Neural cell (in vitro differentiated cells): ENCODE results near the gene NKD1. TPM values are rescaled to one million over a fixed set of nuclear protein-coding genes. Genes with fewer than 3 reads are reported as not detected.

Experiments
- H2AFZ ChIP-seq: fragments of 200-600, 300-800 bp; sonication (generic), shearing (Covaris generic); 2 replicates; pipeline ENCODE4 v1.6.0; 2014; ENCODE audit warnings: low read depth, mild to moderate bottlenecking, antibody characterized with exemption, low read length, moderate library complexity
- H3F3A ChIP-seq: fragments of 200-600 bp; shearing (Covaris generic); 2 replicates; pipeline ENCODE4 v1.6.1; 2016; ENCODE audit warnings: mild to moderate bottlenecking, moderate library complexity, mixed read lengths, antibody characterized with exemption, low read length; ENCODE audit not compliant: insufficient read depth, poor library complexity, severe bottlenecking
- H3K27ac ChIP-seq: fragments of 200-600, 300-800 bp; sonication (generic), shearing (Covaris generic); 2 replicates; pipeline ENCODE4 v1.5.1; 2014; ENCODE audit warnings: mild to moderate bottlenecking, low read length, moderate library complexity
- H3K27me3 ChIP-seq: fragments of 300-800, 200-600 bp; sonication (generic), shearing (Covaris generic); 2 replicates; pipeline ENCODE4 v1.6.0; 2014; ENCODE audit warnings: mild to moderate bottlenecking, low read depth, low read length, moderate library complexity; ENCODE audit not compliant: insufficient read depth
- H3K36me3 ChIP-seq: fragments of 300-800, 200-600 bp; sonication (generic), shearing (Covaris generic); 2 replicates; pipeline ENCODE4 v1.5.1; 2014; ENCODE audit warnings: mild to moderate bottlenecking, antibody characterized with exemption, low read length, moderate library complexity; ENCODE audit not compliant: insufficient read depth
- H3K4me2 ChIP-seq: fragments of 300-800, 200-600 bp; sonication (generic), shearing (Covaris generic); 2 replicates; pipeline ENCODE4 v1.6.0; 2014; ENCODE audit warnings: mild to moderate bottlenecking, low read length
- H3K4me3 ChIP-seq: fragments of 300-800, 200-600 bp; sonication (generic), shearing (Covaris generic); 2 replicates; pipeline ENCODE4 v1.5.1; 2014; ENCODE audit warnings: mild to moderate bottlenecking, low read length, moderate library complexity
- H3K79me2 ChIP-seq: fragments of 200-600 bp; shearing (Covaris generic); replicated peaks from 2 replicates; pipeline ENCODE4 v1.6.0; 2014; ENCODE audit warnings: mild to moderate bottlenecking, low read length, moderate library complexity; ENCODE audit not compliant: insufficient read depth
- H3K9ac ChIP-seq: fragments of 300-800, 200-600 bp; sonication (generic), shearing (Covaris generic); 2 replicates; pipeline ENCODE4 v1.6.1; 2016; ENCODE audit warnings: mild to moderate bottlenecking, low read length, mixed read lengths
- H3K9me2 ChIP-seq: fragments of 200-600 bp; shearing (Covaris generic); 2 replicates; pipeline ENCODE4 v1.6.1; 2016; ENCODE audit warnings: mild to moderate bottlenecking, low read length, mixed read lengths; ENCODE audit not compliant: insufficient read depth
- H3K9me3 ChIP-seq: fragments of 200-600, 300-800 bp; sonication (generic), shearing (Covaris generic); 2 replicates; pipeline ENCODE4 v1.6.1; 2016; ENCODE audit warnings: mild to moderate bottlenecking, mixed run types, low read length, moderate library complexity, mixed read lengths
- H4K20me1 ChIP-seq: fragments of 200-600 bp; shearing (Covaris generic); 2 replicates; pipeline ENCODE4 v1.6.1; 2016; ENCODE audit warnings: mild to moderate bottlenecking, mixed run types; ENCODE audit not compliant: insufficient read depth
- CTCF ChIP-seq: fragments of 450-650 bp; IDR thresholded peaks from 2 replicates; pipeline ENCODE4 v1.5.1; 2014; ENCODE audit warnings: antibody characterized with exemption, mild to moderate bottlenecking, moderate library complexity; ENCODE audit not compliant: poor library complexity, severe bottlenecking
- EP300 ChIP-seq: fragments of 450-650 bp; conservative IDR thresholded peaks from 2 replicates; pipeline ENCODE4 v1.6.1; 2014; ENCODE audit warnings: antibody characterized with exemption, mild to moderate bottlenecking, moderate library complexity; ENCODE audit not compliant: poor library complexity, severe bottlenecking
- EZH2 ChIP-seq: fragments of 200-600, 300-800 bp; shearing (Covaris generic), sonication (generic); IDR thresholded peaks from 2 replicates; pipeline ENCODE4 v1.6.1; 2014; ENCODE audit warnings: antibody characterized with exemption, low read length, borderline replicate concordance, mild to moderate bottlenecking; ENCODE audit not compliant: insufficient read depth, poor library complexity, severe bottlenecking
- MXI1 ChIP-seq: fragments of 450-650 bp; conservative IDR thresholded peaks from 2 replicates; pipeline ENCODE4 v1.6.1; 2014; ENCODE audit warnings: antibody characterized with exemption, mild to moderate bottlenecking; ENCODE audit not compliant: poor library complexity, severe bottlenecking
- POLR2AphosphoS5 ChIP-seq: IDR thresholded peaks from 2 replicates; pipeline ENCODE4 v1.6.1; 2012
- RAD21 ChIP-seq: fragments of 450-650 bp; conservative IDR thresholded peaks from 2 replicates; pipeline ENCODE4 v1.6.1; 2014; ENCODE audit warnings: antibody characterized with exemption, mild to moderate bottlenecking, moderate library complexity
- SMC3 ChIP-seq: fragments of 450-650 bp; conservative IDR thresholded peaks from 2 replicates; pipeline ENCODE4 v1.6.1; 2014; ENCODE audit warnings: antibody characterized with exemption, mild to moderate bottlenecking, moderate library complexity; ENCODE audit not compliant: poor library complexity
- TAF1 ChIP-seq: IDR thresholded peaks from 2 replicates; pipeline ENCODE4 v1.6.1; 2012; ENCODE audit warnings: low read depth
- polyA plus RNA-seq: library from polyadenylated mRNA; depleted of rRNA; stranded (reverse); fragments of >200 nt; gene quantifications from 2 replicates; pipeline ENCODE4 v1.2.3, GENCODE V29; 2014
- TF ChIP-seq, protein P1 (sequence below): IDR thresholded peaks from 2 replicates; pipeline ENCODE4 v1.6.1; 2012; ENCODE audit warnings: borderline replicate concordance

Gene NKD1
- polyA plus RNA-seq, 1 donor from 2014 or later = 1.1 TPM

- H3K79me2 ChIP-seq = no peaks in the 10 kb centered on the region
- H3K27me3 ChIP-seq = peaks cover 17% of the 10 kb centered on the region
- no peaks in the 10 kb centered on the region for H3K9me3 ChIP-seq
- H3K4me2 ChIP-seq = no peak overlapping the region
- H3K4me3 ChIP-seq = no peak overlapping the region
- H4K20me1 ChIP-seq = no peaks in the 10 kb centered on the region
- no peaks in the 10 kb centered on the region for H3F3A ChIP-seq
- H3K9me2 ChIP-seq = no peaks in the 10 kb centered on the region
- no peak overlapping the region for H2AFZ ChIP-seq
- H3K9ac ChIP-seq = no peak overlapping the region
- H3K36me3 ChIP-seq = no peaks in the 10 kb centered on the region
- TF ChIP-seq EP300 (no peak), TAF1 (no peak), RAD21 (no peak)
- H3K27ac ChIP-seq = no peak overlapping the region
These were observed 146.0 kb downstream of the NKD1 start for GRCh38 chr16:50694206-50694605.

DNA sequence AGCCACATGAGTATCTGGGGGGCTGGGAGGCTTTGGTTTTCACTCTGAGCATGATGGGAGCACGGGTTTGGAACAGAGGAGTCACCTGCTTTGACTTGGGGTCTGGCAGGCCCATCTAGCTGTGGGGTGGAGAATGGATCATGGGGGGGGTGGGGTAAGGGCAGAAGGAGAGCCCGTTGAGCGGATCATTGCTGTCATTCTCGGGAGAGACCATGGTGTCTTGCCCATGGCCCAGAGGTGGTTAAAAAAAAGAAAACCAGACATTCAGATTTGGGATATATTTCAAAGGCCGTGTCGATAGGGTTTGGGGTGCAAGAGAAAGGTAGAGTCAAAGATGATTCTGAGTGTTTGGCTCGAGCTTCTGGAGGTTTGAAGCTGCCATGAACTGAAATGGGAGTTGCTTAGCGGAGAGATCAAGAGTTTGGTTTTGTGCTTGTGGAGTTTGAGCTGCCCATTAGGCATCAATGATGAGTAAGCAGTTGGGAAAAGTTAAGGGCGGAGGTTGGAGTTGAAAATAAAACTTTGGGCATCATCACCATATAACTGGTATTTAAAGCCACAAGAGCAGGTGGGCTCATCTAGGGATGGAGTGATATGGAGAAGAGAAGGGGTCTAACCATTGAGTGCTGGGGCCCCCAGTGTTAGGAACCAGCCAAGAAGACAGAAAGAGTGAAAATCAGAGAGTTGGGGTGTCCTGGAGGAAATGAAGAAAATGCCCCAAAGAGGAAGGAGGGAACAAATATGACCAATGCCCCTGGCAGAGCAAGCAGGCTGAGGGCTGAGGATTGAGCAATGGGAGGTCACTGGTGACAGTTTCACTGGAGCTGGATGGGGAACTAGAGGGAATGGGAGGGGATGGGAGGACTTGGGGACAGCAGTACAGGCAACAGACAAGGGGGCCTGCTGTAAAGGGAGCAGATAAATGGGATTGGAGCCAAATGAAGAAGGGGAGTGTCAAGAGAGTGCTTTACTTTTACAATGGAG, 147.1 kb downstream of the NKD1 start:
- peaks cover 17% of the 10 kb centered on the region for H3K27me3 ChIP-seq

More for the DNA sequence above, 147.1 kb downstream of the NKD1 start:
- Histone ChIP-seq H4K20me1 (no peaks in the 10 kb centered on the region), H2AFZ (no peak overlapping the region), H3K9me3 (no peaks in the 10 kb centered on the region), H3K79me2 (no peaks in the 10 kb centered on the region), H3K9ac (no peak overlapping the region), H3K4me2 (no peak overlapping the region), H3K9me2 (no peaks in the 10 kb centered on the region), H3K4me3 (no peak overlapping the region), H3K36me3 (no peaks in the 10 kb centered on the region), H3F3A (no peaks in the 10 kb centered on the region), H3K27ac (no peak overlapping the region)
- TF ChIP-seq, protein P1, sequence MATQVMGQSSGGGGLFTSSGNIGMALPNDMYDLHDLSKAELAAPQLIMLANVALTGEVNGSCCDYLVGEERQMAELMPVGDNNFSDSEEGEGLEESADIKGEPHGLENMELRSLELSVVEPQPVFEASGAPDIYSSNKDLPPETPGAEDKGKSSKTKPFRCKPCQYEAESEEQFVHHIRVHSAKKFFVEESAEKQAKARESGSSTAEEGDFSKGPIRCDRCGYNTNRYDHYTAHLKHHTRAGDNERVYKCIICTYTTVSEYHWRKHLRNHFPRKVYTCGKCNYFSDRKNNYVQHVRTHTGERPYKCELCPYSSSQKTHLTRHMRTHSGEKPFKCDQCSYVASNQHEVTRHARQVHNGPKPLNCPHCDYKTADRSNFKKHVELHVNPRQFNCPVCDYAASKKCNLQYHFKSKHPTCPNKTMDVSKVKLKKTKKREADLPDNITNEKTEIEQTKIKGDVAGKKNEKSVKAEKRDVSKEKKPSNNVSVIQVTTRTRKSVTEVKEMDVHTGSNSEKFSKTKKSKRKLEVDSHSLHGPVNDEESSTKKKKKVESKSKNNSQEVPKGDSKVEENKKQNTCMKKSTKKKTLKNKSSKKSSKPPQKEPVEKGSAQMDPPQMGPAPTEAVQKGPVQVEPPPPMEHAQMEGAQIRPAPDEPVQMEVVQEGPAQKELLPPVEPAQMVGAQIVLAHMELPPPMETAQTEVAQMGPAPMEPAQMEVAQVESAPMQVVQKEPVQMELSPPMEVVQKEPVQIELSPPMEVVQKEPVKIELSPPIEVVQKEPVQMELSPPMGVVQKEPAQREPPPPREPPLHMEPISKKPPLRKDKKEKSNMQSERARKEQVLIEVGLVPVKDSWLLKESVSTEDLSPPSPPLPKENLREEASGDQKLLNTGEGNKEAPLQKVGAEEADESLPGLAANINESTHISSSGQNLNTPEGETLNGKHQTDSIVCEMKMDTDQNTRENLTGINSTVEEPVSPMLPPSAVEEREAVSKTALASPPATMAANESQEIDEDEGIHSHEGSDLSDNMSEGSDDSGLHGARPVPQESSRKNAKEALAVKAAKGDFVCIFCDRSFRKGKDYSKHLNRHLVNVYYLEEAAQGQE = no peak
- TF ChIP-seq EP300 (no peak), MXI1 (no peak), TAF1 (no peak), SMC3 (no peak), EZH2 (no peak), CTCF (no peak), RAD21 (no peak), POLR2AphosphoS5 (no peak)
